K562 (cell line): Measurements from ENCODE around the gene MAP1LC3B. TPM values are rescaled to one million over a fixed set of nuclear protein-coding genes. Genes with fewer than 3 reads are reported as not detected.

Experiments
- BACH1 ChIP-seq: fragments of 200-800 bp; sonication (Bioruptor generic); IDR thresholded peaks from 2 replicates; pipeline ENCODE4 v1.6.1; 2016; ENCODE audit warnings: missing genetic modification characterization, missing compliant biosample characterization
- CCAR2 ChIP-seq: fragments of 200-400 bp; formaldehyde crosslinking; IDR thresholded peaks from 2 replicates; pipeline ENCODE4 v1.6.1; 2017; ENCODE audit warnings: mild to moderate bottlenecking, low read depth, low read length
- TAF9B ChIP-seq: fragments of 450-650 bp; IDR thresholded peaks from 2 replicates; pipeline ENCODE4 v1.6.1; 2018; ENCODE audit warnings: mild to moderate bottlenecking; ENCODE audit not compliant: partially characterized antibody
- ZFP30 ChIP-seq: fragments of 250-450 bp; sonication (Bioruptor Pico); IDR thresholded peaks from 2 replicates; pipeline ENCODE4 v1.8.0; 2022; ENCODE audit warnings: moderate library complexity, mild to moderate bottlenecking, inconsistent platforms, borderline replicate concordance
- ZNF134 ChIP-seq: fragments of 250-450 bp; sonication (Bioruptor Pico); conservative IDR thresholded peaks from 2 replicates; pipeline ENCODE4 v1.4.0; 2020
- ZNF280A ChIP-seq: fragments of 450-650 bp; IDR thresholded peaks from 2 replicates; pipeline ENCODE4 v1.6.1; 2018; ENCODE audit warnings: mild to moderate bottlenecking, low read depth; ENCODE audit not compliant: partially characterized antibody
- polyA plus RNA-seq, 8 experiments: library from polyadenylated mRNA; depleted of rRNA in 4 of 8; stranded (reverse) in 5 of 8; unstranded in 3 of 8; fragments of >200 nt; fragmentation: Nextera tagmentation in 2 of 8; fragmentation: Illumina TruSeq in 1 of 8; extraction: Ambion mirVana in 2 of 8; extraction: Trizol in 1 of 8; gene quantifications; 2 replicates each; pipeline versions ENCODE4 v1.2.1 to v1.2.3, GENCODE V29; 2011 to 2014; ENCODE audit warnings: inconsistent platforms in 1 of 8, missing spikeins in 1 of 8
- total RNA-seq, 7 experiments: library from RNA; depleted of rRNA in 6 of 7; stranded (reverse); fragments of >200 nt in 6 of 7; fragmentation: Illumina TruSeq in 2 of 7; extraction: Trizol in 2 of 7; gene quantifications; 2 replicates each; pipeline versions ENCODE4 v1.2.1 to v1.2.3, GENCODE V29; 2011 to 2021; ENCODE audit warnings: low replicate concordance in 1 of 7
- TF ChIP-seq, protein P1 (sequence below): fragments of 150-350 bp; conservative IDR thresholded peaks from 2 replicates; pipeline ENCODE4 v1.6.1; 2014; ENCODE audit warnings: low read length
- TF ChIP-seq, protein P2 (sequence below): fragments of 200-600 bp; sonication (generic); IDR thresholded peaks from one replicate; pipeline ENCODE4 v1.6.1; 2012; ENCODE audit warnings: mild to moderate bottlenecking, low read depth, low read length, inconsistent platforms
- TF ChIP-seq, protein P3 (sequence below): fragments of 450-650 bp; IDR thresholded peaks from 2 replicates; pipeline ENCODE4 v1.6.1; 2016; ENCODE audit warnings: missing biosample characterization, missing genetic modification characterization

Gene MAP1LC3B
- total and polyA plus RNA-seq, 9 of the 15 experiments (the other 6 are each of a cell fraction or from before 2014, with no cell fraction given): 16.0 to 81.5 (median 36.7) TPM

DNA sequence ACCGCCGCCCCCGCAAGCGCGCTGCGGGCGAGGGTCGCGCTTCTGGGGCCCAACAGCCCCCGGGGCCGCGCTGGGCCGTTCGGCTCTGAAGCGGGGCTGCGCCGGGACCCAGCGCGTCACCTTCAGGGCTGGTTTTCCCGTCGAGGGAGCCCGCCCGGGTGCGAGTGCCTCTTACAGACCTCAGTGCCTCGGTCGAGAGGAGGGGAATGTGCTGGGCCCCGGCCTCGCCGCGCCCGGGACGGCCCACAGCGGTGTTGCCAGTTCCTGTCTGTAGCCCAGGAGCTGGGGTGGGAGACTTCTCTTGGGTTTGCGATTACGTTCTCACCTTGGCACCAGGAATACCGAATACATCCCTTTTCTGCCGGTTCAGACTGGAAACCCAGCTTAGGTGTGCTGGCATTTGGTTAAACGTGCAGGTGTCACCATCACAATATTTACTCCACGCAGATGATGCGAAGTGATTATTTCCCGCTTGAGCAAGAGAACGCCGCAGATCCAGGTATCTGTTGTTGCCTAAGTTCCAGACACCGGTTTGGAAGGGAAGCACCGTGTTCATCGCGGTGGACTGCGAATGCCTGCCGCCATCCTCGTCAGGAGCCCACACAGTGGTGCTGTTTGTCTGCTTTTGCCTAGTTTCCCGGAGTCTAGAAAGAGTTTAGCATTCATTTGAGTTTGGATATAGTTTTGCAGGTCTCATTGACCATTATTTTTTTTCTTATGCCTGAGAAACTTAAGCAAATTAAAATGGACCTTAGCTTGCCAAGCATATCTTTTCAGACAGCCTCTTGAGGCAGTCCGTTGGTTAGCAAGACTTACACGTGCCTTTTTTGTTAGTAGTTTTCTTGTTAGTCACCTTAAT, 914 bp downstream of the MAP1LC3B start (continued):
- TF ChIP-seq, protein P1, sequence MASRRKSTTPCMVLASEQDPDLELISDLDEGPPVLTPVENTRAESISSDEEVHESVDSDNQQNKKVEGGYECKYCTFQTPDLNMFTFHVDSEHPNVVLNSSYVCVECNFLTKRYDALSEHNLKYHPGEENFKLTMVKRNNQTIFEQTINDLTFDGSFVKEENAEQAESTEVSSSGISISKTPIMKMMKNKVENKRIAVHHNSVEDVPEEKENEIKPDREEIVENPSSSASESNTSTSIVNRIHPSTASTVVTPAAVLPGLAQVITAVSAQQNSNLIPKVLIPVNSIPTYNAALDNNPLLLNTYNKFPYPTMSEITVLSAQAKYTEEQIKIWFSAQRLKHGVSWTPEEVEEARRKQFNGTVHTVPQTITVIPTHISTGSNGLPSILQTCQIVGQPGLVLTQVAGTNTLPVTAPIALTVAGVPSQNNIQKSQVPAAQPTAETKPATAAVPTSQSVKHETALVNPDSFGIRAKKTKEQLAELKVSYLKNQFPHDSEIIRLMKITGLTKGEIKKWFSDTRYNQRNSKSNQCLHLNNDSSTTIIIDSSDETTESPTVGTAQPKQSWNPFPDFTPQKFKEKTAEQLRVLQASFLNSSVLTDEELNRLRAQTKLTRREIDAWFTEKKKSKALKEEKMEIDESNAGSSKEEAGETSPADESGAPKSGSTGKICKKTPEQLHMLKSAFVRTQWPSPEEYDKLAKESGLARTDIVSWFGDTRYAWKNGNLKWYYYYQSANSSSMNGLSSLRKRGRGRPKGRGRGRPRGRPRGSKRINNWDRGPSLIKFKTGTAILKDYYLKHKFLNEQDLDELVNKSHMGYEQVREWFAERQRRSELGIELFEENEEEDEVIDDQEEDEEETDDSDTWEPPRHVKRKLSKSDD: no peak
- TF ChIP-seq CCAR2: no peak
- TF ChIP-seq BACH1 (tag): no peak
- TF ChIP-seq TAF9B: no peak
- no peak for TF ChIP-seq ZNF280A
- TF ChIP-seq, protein P2, sequence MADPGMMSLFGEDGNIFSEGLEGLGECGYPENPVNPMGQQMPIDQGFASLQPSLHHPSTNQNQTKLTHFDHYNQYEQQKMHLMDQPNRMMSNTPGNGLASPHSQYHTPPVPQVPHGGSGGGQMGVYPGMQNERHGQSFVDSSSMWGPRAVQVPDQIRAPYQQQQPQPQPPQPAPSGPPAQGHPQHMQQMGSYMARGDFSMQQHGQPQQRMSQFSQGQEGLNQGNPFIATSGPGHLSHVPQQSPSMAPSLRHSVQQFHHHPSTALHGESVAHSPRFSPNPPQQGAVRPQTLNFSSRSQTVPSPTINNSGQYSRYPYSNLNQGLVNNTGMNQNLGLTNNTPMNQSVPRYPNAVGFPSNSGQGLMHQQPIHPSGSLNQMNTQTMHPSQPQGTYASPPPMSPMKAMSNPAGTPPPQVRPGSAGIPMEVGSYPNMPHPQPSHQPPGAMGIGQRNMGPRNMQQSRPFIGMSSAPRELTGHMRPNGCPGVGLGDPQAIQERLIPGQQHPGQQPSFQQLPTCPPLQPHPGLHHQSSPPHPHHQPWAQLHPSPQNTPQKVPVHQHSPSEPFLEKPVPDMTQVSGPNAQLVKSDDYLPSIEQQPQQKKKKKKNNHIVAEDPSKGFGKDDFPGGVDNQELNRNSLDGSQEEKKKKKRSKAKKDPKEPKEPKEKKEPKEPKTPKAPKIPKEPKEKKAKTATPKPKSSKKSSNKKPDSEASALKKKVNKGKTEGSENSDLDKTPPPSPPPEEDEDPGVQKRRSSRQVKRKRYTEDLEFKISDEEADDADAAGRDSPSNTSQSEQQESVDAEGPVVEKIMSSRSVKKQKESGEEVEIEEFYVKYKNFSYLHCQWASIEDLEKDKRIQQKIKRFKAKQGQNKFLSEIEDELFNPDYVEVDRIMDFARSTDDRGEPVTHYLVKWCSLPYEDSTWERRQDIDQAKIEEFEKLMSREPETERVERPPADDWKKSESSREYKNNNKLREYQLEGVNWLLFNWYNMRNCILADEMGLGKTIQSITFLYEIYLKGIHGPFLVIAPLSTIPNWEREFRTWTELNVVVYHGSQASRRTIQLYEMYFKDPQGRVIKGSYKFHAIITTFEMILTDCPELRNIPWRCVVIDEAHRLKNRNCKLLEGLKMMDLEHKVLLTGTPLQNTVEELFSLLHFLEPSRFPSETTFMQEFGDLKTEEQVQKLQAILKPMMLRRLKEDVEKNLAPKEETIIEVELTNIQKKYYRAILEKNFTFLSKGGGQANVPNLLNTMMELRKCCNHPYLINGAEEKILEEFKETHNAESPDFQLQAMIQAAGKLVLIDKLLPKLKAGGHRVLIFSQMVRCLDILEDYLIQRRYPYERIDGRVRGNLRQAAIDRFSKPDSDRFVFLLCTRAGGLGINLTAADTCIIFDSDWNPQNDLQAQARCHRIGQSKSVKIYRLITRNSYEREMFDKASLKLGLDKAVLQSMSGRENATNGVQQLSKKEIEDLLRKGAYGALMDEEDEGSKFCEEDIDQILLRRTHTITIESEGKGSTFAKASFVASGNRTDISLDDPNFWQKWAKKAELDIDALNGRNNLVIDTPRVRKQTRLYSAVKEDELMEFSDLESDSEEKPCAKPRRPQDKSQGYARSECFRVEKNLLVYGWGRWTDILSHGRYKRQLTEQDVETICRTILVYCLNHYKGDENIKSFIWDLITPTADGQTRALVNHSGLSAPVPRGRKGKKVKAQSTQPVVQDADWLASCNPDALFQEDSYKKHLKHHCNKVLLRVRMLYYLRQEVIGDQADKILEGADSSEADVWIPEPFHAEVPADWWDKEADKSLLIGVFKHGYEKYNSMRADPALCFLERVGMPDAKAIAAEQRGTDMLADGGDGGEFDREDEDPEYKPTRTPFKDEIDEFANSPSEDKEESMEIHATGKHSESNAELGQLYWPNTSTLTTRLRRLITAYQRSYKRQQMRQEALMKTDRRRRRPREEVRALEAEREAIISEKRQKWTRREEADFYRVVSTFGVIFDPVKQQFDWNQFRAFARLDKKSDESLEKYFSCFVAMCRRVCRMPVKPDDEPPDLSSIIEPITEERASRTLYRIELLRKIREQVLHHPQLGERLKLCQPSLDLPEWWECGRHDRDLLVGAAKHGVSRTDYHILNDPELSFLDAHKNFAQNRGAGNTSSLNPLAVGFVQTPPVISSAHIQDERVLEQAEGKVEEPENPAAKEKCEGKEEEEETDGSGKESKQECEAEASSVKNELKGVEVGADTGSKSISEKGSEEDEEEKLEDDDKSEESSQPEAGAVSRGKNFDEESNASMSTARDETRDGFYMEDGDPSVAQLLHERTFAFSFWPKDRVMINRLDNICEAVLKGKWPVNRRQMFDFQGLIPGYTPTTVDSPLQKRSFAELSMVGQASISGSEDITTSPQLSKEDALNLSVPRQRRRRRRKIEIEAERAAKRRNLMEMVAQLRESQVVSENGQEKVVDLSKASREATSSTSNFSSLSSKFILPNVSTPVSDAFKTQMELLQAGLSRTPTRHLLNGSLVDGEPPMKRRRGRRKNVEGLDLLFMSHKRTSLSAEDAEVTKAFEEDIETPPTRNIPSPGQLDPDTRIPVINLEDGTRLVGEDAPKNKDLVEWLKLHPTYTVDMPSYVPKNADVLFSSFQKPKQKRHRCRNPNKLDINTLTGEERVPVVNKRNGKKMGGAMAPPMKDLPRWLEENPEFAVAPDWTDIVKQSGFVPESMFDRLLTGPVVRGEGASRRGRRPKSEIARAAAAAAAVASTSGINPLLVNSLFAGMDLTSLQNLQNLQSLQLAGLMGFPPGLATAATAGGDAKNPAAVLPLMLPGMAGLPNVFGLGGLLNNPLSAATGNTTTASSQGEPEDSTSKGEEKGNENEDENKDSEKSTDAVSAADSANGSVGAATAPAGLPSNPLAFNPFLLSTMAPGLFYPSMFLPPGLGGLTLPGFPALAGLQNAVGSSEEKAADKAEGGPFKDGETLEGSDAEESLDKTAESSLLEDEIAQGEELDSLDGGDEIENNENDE: no peak
- no peak for TF ChIP-seq ZNF134 (CRISPR knock-in tag)
- TF ChIP-seq ZFP30 (CRISPR knock-in tag): no peak
- TF ChIP-seq, protein P3, sequence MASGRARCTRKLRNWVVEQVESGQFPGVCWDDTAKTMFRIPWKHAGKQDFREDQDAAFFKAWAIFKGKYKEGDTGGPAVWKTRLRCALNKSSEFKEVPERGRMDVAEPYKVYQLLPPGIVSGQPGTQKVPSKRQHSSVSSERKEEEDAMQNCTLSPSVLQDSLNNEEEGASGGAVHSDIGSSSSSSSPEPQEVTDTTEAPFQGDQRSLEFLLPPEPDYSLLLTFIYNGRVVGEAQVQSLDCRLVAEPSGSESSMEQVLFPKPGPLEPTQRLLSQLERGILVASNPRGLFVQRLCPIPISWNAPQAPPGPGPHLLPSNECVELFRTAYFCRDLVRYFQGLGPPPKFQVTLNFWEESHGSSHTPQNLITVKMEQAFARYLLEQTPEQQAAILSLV (tag): no peak
